ENCODE results near the gene GNG13.

- TF ChIP-seq EZH2phosphoT487 (IDR thresholded peaks at IDR 0.05; ENCODE audit: insufficient read depth, low read depth) (no peak), EZH2 (IDR thresholded peaks at IDR 0.05; ENCODE audit: insufficient read depth, poor library complexity, severe bottlenecking) (no peak)
Measured at GRCh38 chr16:835373-835772, 34.8 kb upstream of the GNG13 start.
